GM18511 (cell line): ENCODE results near the gene CABYR.
"Not testable (repeated sequence)": the region's sequence is repeated elsewhere in the genome, so short reads cannot be mapped to it uniquely, and the experiment has no call there.

ENCODE experiments used
- ATAC-seq: cut with Tn5 transposase; IDR thresholded peaks from one replicate; pipeline ENCODE4 v1.9.1; 2021; ENCODE audit warnings: mild to moderate bottlenecking, moderate library complexity; ENCODE audit not compliant: unreplicated experiment

Gene CABYR

GRCh38 chr18:24127735-24128134, 11.1 kb upstream of the CABYR start:
- ATAC-seq: no peak

GRCh38 chr18:24128700-24129099, 10.2 kb upstream of the CABYR start:
- no peak for ATAC-seq

- ATAC-seq: no peak
These were observed 8.4 kb upstream of the CABYR start for GRCh38 chr18:24130494-24130893.

GRCh38 chr18:24136967-24137373, 1.9 kb upstream of the CABYR start:
- no peak for ATAC-seq

- peak; percentile 15 for ATAC-seq
These were observed 463 bp upstream of the CABYR start for GRCh38 chr18:24138409-24138788.

- no peak for ATAC-seq
These were observed 1.8 kb downstream of the CABYR start for GRCh38 chr18:24140697-24141096.

GRCh38 chr18:24142376-24142775, 3.5 kb downstream of the CABYR start:
- ATAC-seq: no peak

GRCh38 chr18:24149591-24149990, 10.7 kb downstream of the CABYR start:
- ATAC-seq: not testable (repeated sequence)

- ATAC-seq: no peak
These were observed 14.5 kb downstream of the CABYR start for GRCh38 chr18:24153397-24153796.

- ATAC-seq: no peak
These were observed 19.0 kb downstream of the CABYR start for GRCh38 chr18:24157855-24158254.

- ATAC-seq: no peak
These were observed 21.2 kb downstream of the CABYR start for GRCh38 chr18:24160086-24160485.

- no peak for ATAC-seq
These were observed 22.4 kb downstream of the CABYR start for GRCh38 chr18:24161304-24161703.

GRCh38 chr18:24168496-24168895, 29.6 kb downstream of the CABYR start:
- no peak for ATAC-seq

GRCh38 chr18:24170360-24170759, 31.5 kb downstream of the CABYR start:
- ATAC-seq: no peak

GRCh38 chr18:24173997-24174396, 35.1 kb downstream of the CABYR start:
- ATAC-seq: no peak

GRCh38 chr18:24176727-24177416, 38.0 kb downstream of the CABYR start:
- ATAC-seq: peak; percentile 95

- no peak for ATAC-seq
These were observed 38.8 kb downstream of the CABYR start for GRCh38 chr18:24177499-24178133.

GRCh38 chr18:24180048-24180447, 41.2 kb downstream of the CABYR start:
- ATAC-seq: no peak

- no peak for ATAC-seq
These were observed 42.9 kb downstream of the CABYR start for GRCh38 chr18:24181806-24182205.

- no peak for ATAC-seq
These were observed 46.9 kb downstream of the CABYR start for GRCh38 chr18:24185805-24186204.

GRCh38 chr18:24187049-24187448, 48.2 kb downstream of the CABYR start:
- ATAC-seq: peak; percentile 77

GRCh38 chr18:24187689-24188088, 48.8 kb downstream of the CABYR start:
- no peak for ATAC-seq

GRCh38 chr18:24188120-24188519, 49.3 kb downstream of the CABYR start:
- no peak for ATAC-seq
